GM12878 (cell line): ENCODE measurements around the gene LPIN3.

Source experiments
- CBX5 ChIP-seq: sonication (generic); IDR thresholded peaks from 2 replicates; pipeline ENCODE4 v1.6.1; 2016; ENCODE audit warnings: low read depth, moderate library complexity, mild to moderate bottlenecking, inconsistent platforms
- SUPT20H ChIP-seq: IDR thresholded peaks from 2 replicates; pipeline ENCODE4 v1.6.1; 2011; ENCODE audit warnings: low read depth, mild to moderate bottlenecking, low read length, moderate library complexity, borderline replicate concordance; ENCODE audit not compliant: control insufficient read depth
- TF ChIP-seq, protein P1 (sequence below): fragments of 450-650 bp; IDR thresholded peaks from 2 replicates; pipeline ENCODE4 v1.6.1; 2017; ENCODE audit warnings: mild to moderate bottlenecking, moderate library complexity

- TF ChIP-seq CBX5 (no peak), SUPT20H (no peak)
- TF ChIP-seq, protein P1, sequence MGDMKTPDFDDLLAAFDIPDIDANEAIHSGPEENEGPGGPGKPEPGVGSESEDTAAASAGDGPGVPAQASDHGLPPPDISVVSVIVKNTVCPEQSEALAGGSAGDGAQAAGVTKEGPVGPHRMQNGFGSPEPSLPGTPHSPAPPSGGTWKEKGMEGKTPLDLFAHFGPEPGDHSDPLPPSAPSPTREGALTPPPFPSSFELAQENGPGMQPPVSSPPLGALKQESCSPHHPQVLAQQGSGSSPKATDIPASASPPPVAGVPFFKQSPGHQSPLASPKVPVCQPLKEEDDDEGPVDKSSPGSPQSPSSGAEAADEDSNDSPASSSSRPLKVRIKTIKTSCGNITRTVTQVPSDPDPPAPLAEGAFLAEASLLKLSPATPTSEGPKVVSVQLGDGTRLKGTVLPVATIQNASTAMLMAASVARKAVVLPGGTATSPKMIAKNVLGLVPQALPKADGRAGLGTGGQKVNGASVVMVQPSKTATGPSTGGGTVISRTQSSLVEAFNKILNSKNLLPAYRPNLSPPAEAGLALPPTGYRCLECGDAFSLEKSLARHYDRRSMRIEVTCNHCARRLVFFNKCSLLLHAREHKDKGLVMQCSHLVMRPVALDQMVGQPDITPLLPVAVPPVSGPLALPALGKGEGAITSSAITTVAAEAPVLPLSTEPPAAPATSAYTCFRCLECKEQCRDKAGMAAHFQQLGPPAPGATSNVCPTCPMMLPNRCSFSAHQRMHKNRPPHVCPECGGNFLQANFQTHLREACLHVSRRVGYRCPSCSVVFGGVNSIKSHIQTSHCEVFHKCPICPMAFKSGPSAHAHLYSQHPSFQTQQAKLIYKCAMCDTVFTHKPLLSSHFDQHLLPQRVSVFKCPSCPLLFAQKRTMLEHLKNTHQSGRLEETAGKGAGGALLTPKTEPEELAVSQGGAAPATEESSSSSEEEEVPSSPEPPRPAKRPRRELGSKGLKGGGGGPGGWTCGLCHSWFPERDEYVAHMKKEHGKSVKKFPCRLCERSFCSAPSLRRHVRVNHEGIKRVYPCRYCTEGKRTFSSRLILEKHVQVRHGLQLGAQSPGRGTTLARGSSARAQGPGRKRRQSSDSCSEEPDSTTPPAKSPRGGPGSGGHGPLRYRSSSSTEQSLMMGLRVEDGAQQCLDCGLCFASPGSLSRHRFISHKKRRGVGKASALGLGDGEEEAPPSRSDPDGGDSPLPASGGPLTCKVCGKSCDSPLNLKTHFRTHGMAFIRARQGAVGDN, result no peak
Measured at GRCh38 chr20:41355598-41356203, 15.1 kb downstream of the LPIN3 start.
